GM12878 (cell line): Measurements from ENCODE around the gene SNCG. TPM values are rescaled to one million over a fixed set of nuclear protein-coding genes. Genes with fewer than 3 reads are reported as not detected.

ENCODE experiments used
- ATAC-seq: fragments of 200-7000 bp; cut with Tn5 transposase; 3 replicates; pipeline ENCODE4 v1.9.1; 2020; ENCODE audit warnings: mild to moderate bottlenecking, moderate library complexity
- BruUV-seq: library from RNA; stranded (reverse); fragments of 400-500 nt; replicated peaks from 2 replicates; lab custom pipeline; 2021; lab: Mats Ljungman, UMichigan
- CTCF ChIA-PET: fragments of 300-600 bp; sonication (Branson Sonifier 250); formaldehyde crosslinking; extraction: SDS; loops from one replicate; lab custom pipeline; 2021; ENCODE audit warnings: inconsistent platforms; lab: Yijun Ruan, JAX
- POLR2A ChIA-PET: fragments of 350-600 bp; formaldehyde crosslinking; extraction: SDS; loops from one replicate; lab custom pipeline; 2021; ENCODE audit warnings: inconsistent platforms; lab: Charles Lee
- RAD21 ChIA-PET: fragments of 300-600 bp; sonication (Branson Sonifier 250); formaldehyde crosslinking; loops from one replicate; lab custom pipeline; 2023; ENCODE audit warnings: antibody characterized with exemption; ENCODE audit not compliant: unreplicated experiment; lab: Charles Lee
- SMC1A ChIA-PET: fragments of 300-600 bp; sonication (Branson Sonifier 250); formaldehyde crosslinking; loops from one replicate; lab custom pipeline; 2023; ENCODE audit not compliant: unreplicated experiment, uncharacterized antibody; lab: Charles Lee
- DNase-seq: peaks from one replicate; pipeline ENCODE4 v3.0.0-alpha.2; 2011; ENCODE audit warnings: low read depth, low spot score
- FAIRE-seq: peaks from 3 replicates; lab custom pipeline; 2011; peaks lifted over from hg19 to GRCh38; lab: Jason Lieb, UNC
- H2AFZ ChIP-seq: 2 replicates; pipeline ENCODE4 v1.6.0; 2011; ENCODE audit warnings: low read depth, low read length, control low read depth; ENCODE audit not compliant: control insufficient read depth
- H3K27ac ChIP-seq: 2 replicates; pipeline ENCODE4 v1.5.1; 2011; ENCODE audit warnings: control low read depth; ENCODE audit not compliant: control insufficient read depth, insufficient read depth
- H3K27me3 ChIP-seq, 2 experiments: replicated peaks in 1 of 2; 2 replicates each; pipeline versions ENCODE4 v1.6.0 to v1.6.1; 2011; ENCODE audit warnings: low read length in 1 of 2; ENCODE audit not compliant: control insufficient read depth in 2 of 2, insufficient read depth in 2 of 2
- H3K36me3 ChIP-seq, 2 experiments: 2 replicates each; pipeline ENCODE4 v1.5.1; 2011; ENCODE audit warnings: low read length in 1 of 2; ENCODE audit not compliant: control insufficient read depth in 2 of 2, insufficient read depth in 2 of 2
- H3K4me1 ChIP-seq: 2 replicates; pipeline ENCODE4 v1.6.1; 2011; ENCODE audit warnings: mild to moderate bottlenecking, low read length, moderate library complexity, mixed read lengths; ENCODE audit not compliant: control insufficient read depth, insufficient read depth
- H3K4me2 ChIP-seq: 2 replicates; pipeline ENCODE4 v1.6.0; 2011; ENCODE audit warnings: control low read depth; ENCODE audit not compliant: control insufficient read depth, insufficient read depth
- H3K4me3 ChIP-seq: fragments of 200-600 bp; sonication (generic); 2 replicates; pipeline ENCODE4 v1.5.1; 2016
- H3K79me2 ChIP-seq: 2 replicates; pipeline ENCODE4 v1.6.0; 2011; ENCODE audit warnings: low read length; ENCODE audit not compliant: control insufficient read depth, insufficient read depth
- H3K9ac ChIP-seq: 2 replicates; pipeline ENCODE4 v1.8.0; 2011; ENCODE audit warnings: low read length, control low read depth, mixed read lengths; ENCODE audit not compliant: control insufficient read depth, insufficient read depth
- H3K9me3 ChIP-seq: replicated peaks from 3 replicates; pipeline ENCODE4 v1.5.1; 2011; ENCODE audit warnings: mild to moderate bottlenecking, low read length; ENCODE audit not compliant: control insufficient read depth, insufficient read depth
- H4K20me1 ChIP-seq: 2 replicates; pipeline ENCODE4 v1.6.0; 2011; ENCODE audit not compliant: control insufficient read depth, insufficient read depth
- EP300 ChIP-seq, 2 experiments: fragments of 150-350 bp in 1 of 2; IDR thresholded peaks; 2 replicates each; pipeline ENCODE4 v1.6.1; 2011 to 2012; ENCODE audit warnings: low read depth in 2 of 2, low read length in 2 of 2, borderline replicate concordance in 1 of 2, improper control_type of control experiment in 1 of 2, inconsistent platforms in 1 of 2; ENCODE audit not compliant: control insufficient read depth in 1 of 2
- MTA3 ChIP-seq: IDR thresholded peaks from 2 replicates; pipeline ENCODE4 v1.6.1; 2012; ENCODE audit warnings: low read length, inconsistent platforms, borderline replicate concordance
- SKIL ChIP-seq: fragments of 450-650 bp; IDR thresholded peaks from 2 replicates; pipeline ENCODE4 v1.6.1; 2017; ENCODE audit warnings: mild to moderate bottlenecking, low read depth, inconsistent platforms; ENCODE audit not compliant: poor library complexity, severe bottlenecking
- ZNF217 ChIP-seq: fragments of 450-650 bp; IDR thresholded peaks from 2 replicates; pipeline ENCODE4 v1.6.1; 2017; ENCODE audit warnings: antibody characterized with exemption, mild to moderate bottlenecking
- ZNF24 ChIP-seq: fragments of 450-650 bp; IDR thresholded peaks from 2 replicates; pipeline ENCODE4 v1.6.1; 2017; ENCODE audit warnings: antibody characterized with exemption, mild to moderate bottlenecking
- WGBS: methylation state at CpG from one replicate; pipeline ENCODE4 v1.1.6; 2016; ENCODE audit warnings: low lambda C conversion rate; ENCODE audit not compliant: insufficient replicate concordance, insufficient coverage; ENCODE audit errors: missing lambda C conversion rate; 5-methylcytosine and 5-hydroxymethylcytosine counted together
- in situ Hi-C: fragments of 300-500 bp; cut with MboI; formaldehyde crosslinking; loops from 9 replicates; pipeline ENCODE4 v1.14.3; 2018; ENCODE audit warnings: mixed read lengths
- intact Hi-C: fragments of 100-400 bp; cut with micrococcal nuclease; formaldehyde crosslinking; loops from one replicate; pipeline ENCODE4 v1.14.2; 2022; ENCODE audit not compliant: unreplicated experiment
- polyA plus RNA-seq, 11 experiments: library from polyadenylated mRNA; depleted of rRNA in 4 of 11; unstranded in 6 of 11; stranded (reverse) in 5 of 11; fragments of >200 nt; fragmentation: Nextera tagmentation in 4 of 11; fragmentation: Illumina TruSeq in 1 of 11; extraction: Ambion mirVana in 4 of 11; extraction: Trizol in 1 of 11; gene quantifications; 1 replicate in 1 of 11; 2 replicates in 10 of 11; pipeline versions ENCODE4 v1.2.1 to v1.2.3, GENCODE V29; 2011 to 2016; ENCODE audit warnings: inconsistent platforms in 2 of 11, missing spikeins in 2 of 11, low read depth in 1 of 11
- total RNA-seq, 4 experiments: library from RNA; depleted of rRNA in 3 of 4; stranded (reverse); fragments of >200 nt in 3 of 4; fragmentation: Illumina TruSeq in 1 of 4; extraction: Trizol in 1 of 4; gene quantifications; 2 replicates each; pipeline versions ENCODE4 v1.2.1 to v1.2.3, GENCODE V29; 2013 to 2021

The SNCG gene
- total and polyA plus RNA-seq, 10 of the 15 experiments (the other 5 are each of a cell fraction or from before 2014, with no cell fraction given), result 0.22 to 1.3 (median 0.42) TPM; not detected in 6

- TF ChIP-seq SKIL (no peak), ZNF24 (no peak)
Measured at GRCh38 chr10:86940677-86941076, 17.7 kb upstream of the SNCG start (continued).

GRCh38 chr10:86941426-86941825 lies 17.0 kb upstream of the SNCG start:
- ATAC-seq, result no peak
- no TSS peak for BruUV-seq
- in situ Hi-C loops, result no loop called here
- Histone ChIP-seq H2AFZ (no peak overlapping the region), H3K9me3 (no peaks in the 10 kb centered on the region), H3K4me3 (no peak overlapping the region), H3K9ac (no peak overlapping the region), H3K4me2 (no peak overlapping the region), H3K36me3 (no peaks in the 10 kb centered on the region), H4K20me1 (no peaks in the 10 kb centered on the region), H3K4me1 (no peaks in the 10 kb centered on the region; the same call in 1 of the 2 replicates)
- 0% methylated on average over 2 of the region's 2 CpGs for WGBS
- ChIA-PET SMC1A (interaction anchor here (1.7 kb wide), 1 partner anchor 11 kb away, joined by 4 read pairs; no protein-coding TSS in a partner anchor), CTCF (interaction anchor here (0.9 to 3.7 kb wide), 3 partner anchors 19 to 292 kb away, joined by 3 to 14 read pairs (median 3); no protein-coding TSS in a partner anchor), POLR2A (no interaction called here), RAD21 (interaction anchor here (0.6 to 1.4 kb wide), 3 partner anchors 20 to 98 kb away, joined by 3 to 5 read pairs (median 3); no protein-coding TSS in a partner anchor)
- FAIRE-seq, result no peak
- TF ChIP-seq ZNF217, result no peak
- no peak for TF ChIP-seq EP300 (IDR thresholded peaks at IDR 0.05; ENCODE audit: borderline replicate concordance in 1 of 2, control insufficient read depth in 1 of 2, low read depth in 2 of 2, low read length in 2 of 2)
- TF ChIP-seq MTA3, result no peak
- TF ChIP-seq, all 136 proteins: peak for 0
- no peaks in the 10 kb centered on the region for H3K79me2 ChIP-seq
- no peaks in the 10 kb centered on the region for H3K27me3 ChIP-seq
- no peak overlapping the region for H3K27ac ChIP-seq
- no peak for DNase-seq
- intact Hi-C loops, result no loop called here
